NCI-H2196 (cell line): ENCODE measurements around the gene LMTK3.
A peak's percentile ranks its signal among the peaks of the same experiment; 100 is the strongest.
"Not testable (repeated sequence)": the region's sequence is repeated elsewhere in the genome, so short reads cannot be mapped to it uniquely, and the experiment has no call there.

Experiments
- DNase-seq: peaks from one replicate; lab custom pipeline; 2025; ENCODE audit not compliant: unreplicated experiment; lab: John Stamatoyannopoulos, UW

The LMTK3 gene

DNA sequence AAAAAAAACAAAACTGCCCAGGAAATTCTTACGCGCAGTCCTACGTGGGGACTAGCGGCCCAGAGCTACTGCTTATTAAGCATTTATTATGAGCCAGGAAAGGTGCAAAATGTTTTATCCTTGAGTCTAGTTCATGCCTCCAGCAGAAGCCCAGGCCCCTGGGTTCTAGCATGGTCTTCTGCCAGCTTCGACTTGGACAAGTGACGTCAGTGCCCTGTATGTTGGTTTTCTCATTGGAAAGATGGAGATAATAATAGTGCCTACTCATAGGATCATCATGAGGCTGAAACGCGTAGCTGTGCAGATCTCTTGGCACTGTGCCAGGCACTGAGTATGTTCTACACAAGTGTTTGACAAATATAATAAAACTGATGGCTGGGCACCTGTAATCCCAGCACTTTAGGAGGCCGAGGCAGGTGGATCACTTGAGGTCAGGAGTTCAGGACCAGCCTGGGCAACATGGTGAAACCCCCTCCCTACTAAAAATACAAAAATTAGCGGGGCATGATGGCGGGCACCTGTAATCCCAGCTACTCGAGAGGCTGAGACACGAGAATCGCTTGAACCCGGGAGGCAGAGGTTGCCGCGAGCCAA is 28.0 kb upstream of the LMTK3 start:
- DNase-seq: peak; percentile 94

DNA sequence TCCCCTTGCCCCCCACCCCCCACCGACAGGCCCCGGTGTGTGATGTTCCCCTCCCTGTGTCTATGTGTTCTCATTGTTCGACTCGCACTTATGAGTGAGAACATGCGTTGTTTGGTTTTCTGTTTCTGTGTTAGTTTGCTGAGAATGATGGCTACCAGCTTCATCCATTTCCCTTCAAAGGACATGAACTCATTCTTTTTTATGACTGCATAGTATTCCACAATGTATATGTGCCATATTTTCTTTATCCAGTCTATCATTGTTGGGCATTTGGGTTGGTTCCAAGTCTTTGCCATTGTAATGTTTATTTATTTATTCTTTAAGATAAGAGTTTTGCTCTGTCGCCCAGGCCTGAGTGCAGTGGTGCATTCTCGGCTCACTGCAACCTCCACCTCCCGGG is 26.4 kb upstream of the LMTK3 start:
- not testable (repeated sequence) for DNase-seq

DNA sequence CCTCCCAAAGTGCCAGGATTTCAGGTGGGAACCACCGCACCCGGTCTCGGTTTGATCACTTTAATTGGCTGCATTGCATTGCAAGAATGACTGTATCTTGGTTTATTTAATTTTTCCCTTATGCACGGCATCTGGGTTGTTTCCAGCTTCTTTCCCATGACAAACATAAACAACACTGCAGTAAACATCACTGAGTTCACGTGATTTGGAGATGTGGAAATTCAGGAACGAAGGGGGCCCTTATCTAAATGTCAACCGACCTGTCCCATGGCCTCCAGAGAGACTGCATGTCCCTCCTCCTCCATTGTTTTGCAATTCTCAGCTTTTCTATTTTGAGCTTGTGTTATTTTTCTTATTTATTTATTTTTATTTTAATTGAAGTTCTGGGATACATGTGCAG is 25.9 kb upstream of the LMTK3 start:
- DNase-seq: no peak

DNA sequence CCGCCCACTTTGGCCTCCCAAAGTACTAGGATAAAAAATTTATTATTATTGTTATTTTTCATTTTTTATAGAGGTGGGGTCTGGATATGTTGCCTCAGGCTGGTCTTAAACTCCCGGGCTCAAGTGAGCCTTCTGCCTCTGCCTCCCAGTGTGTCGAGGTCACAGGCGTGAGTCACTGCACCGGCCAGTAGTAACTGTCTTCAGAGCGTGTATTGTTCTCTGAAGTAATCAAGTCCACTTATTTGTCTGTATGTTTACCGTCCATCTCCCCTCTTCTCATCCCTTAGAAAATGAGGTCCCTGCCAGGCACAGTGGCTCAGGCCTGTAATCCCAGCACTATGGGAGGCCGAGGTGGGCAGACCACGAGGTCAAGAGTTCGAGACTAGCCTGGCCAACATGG is 22.1 kb upstream of the LMTK3 start:
- DNase-seq: no peak

DNA sequence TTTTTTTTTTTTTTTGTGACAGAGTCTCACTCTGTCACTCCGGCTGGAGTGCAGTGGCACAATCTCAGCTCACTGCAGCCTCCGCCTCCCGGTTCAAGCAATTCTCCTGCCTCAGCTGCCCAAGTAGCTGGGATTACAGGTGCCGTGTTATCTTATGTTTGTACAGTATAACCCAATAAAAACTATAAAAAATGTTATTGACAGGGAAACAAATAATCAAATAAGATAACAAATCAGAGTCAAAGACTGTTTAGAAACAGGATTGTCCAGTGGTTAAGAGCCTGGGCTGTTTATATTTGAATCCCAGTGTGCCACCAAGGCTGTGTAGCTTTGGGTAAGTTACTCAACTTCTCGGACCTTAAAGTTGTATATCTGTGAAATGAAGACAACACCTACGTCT is 19.1 kb upstream of the LMTK3 start:
- no peak for DNase-seq

DNA sequence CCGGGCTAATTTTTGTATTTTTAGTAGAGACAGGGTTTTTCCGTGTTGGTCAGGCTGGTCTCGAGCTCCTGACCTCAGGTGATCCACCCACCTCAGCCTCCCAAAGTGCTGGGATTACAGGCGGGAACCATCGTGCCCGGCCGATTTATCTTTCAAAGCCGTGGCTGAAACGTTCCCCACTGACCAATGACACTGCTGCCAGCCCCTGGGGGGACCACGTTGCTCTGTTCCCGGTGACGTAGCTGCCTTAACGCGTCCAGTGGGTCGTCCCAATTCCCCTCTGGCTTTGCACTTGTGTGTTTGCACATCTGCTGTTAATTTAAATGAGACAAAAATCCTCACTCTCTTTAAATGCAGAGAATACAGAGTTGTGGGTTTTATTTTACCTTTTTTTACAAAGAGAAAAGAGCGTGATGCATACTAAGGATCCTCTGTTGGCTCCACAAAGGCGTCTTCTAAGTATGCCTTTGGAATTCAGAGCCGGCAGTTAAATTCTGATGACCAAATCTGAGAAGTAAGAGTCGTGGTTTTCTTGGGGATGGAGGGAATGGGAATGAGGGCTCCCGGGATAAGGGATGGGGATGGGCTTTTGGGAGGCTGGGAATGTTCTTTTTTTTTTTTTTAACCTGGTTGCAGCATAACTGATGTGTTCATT is 18.6 kb upstream of the LMTK3 start:
- DNase-seq: no peak

DNA sequence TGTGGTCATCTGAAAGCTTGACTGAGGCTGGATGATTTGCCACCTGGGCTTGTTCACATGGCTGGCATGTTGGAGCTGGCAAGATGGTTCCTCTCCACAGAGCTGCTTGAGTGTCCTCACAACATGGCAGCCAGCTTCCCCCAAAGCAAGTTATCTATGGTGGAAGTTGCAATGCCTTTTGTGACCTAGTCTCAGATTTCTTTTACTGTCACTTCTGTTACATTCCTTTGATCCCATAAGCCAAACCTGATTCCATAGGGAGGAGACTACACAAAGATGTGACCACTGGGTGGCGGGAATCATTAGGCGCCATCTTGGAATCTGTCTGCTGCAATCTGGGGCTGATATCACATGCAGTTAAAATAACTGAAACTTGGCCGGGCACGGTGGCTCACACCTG is 17.5 kb upstream of the LMTK3 start:
- no peak for DNase-seq

DNA sequence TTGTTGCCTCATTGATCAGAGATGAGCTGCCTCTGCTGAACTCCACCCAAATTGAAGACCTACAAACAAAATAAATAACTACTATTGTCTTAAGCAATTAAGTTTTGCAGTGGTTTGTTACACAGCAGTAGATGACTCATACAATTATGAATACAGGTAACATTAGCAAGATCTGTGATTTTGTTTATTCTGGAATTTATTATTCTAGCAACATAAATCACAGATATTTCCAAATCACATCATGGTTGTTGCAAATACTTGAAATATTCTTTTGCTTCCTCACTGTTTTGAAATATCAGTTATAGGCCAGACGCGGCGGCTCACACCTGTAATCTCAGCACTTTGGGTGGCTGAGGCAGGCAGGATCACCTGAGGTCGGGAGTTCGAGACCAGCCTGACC is 13.1 kb upstream of the LMTK3 start:
- no peak for DNase-seq

DNA sequence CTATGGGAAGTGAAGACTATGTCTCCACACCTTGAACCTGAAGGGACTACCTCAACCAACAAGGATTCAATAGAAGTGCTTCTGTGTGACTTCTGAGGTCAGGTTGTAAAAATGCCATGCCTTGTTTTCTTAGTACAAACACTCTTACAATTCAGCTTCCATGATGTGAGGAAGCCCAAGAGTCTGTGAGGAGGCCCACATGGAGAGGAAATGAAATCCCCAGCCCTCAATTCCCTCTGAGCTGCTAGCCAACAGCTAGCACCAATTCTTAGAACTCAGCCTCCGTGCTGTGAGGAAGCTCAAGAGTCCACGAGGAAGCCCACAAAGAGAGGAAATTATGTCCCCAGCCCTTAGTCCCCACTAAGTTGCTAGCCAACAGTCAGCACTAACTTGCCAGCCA is 12.6 kb upstream of the LMTK3 start:
- no peak for DNase-seq

DNA sequence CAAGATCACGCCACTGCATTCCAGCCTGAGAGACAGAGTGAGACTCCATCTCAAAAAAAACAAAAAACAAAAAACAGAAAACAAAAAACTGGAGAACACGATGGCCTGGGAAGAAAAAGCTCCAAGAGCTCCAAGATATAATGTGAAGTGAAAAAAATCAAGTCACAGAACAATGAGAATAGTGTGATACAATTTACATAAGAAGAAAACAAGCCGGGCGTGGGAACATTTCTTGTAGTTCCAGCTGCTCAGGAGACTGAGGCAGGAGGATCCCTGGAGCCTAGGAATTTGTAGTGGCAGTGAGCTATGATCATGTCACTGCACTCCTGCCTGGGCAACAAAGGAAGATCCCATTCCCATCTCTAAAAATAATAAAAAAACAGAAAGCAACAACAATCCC is 8.5 kb upstream of the LMTK3 start:
- no peak for DNase-seq

DNA sequence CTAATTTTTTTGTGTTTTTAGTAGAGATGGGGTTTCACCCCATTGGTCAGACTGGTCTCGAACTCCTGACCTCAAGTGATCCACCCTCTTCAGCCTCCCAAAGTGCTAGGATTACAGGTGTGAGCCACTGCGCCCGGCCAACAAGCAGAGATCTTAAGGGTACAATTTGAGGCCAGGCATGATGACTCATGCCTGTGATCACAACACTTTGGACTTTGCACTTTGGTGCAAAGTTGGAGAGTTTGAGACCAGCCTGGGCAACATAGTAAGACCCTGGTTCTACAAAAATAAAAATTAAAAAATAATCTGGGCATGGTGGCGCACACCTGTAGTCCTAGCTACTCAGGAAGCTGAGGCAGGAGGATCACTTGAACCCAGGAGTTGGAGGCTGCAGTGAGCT is 7.8 kb upstream of the LMTK3 start:
- DNase-seq: not testable (repeated sequence)

DNA sequence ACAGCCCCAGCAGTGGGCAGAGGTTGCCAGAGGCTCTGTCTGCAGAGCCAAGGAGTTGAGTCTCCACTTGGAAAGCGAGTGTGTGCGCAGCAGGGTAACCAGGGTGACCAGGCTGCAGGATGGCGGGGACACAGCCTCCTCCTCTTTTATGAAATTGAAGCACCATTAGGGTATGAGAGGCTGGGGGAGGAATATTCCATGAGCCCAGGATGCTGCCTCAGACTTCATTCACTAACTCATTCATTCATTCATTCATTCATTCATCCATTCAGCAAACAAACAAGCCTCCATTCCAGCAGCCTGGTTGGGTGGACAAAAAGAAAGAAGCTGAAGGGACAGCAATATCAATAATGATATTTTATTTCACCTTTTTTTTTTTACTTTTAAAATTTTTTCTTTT is 6.6 kb upstream of the LMTK3 start:
- peak; percentile 8 for DNase-seq

DNA sequence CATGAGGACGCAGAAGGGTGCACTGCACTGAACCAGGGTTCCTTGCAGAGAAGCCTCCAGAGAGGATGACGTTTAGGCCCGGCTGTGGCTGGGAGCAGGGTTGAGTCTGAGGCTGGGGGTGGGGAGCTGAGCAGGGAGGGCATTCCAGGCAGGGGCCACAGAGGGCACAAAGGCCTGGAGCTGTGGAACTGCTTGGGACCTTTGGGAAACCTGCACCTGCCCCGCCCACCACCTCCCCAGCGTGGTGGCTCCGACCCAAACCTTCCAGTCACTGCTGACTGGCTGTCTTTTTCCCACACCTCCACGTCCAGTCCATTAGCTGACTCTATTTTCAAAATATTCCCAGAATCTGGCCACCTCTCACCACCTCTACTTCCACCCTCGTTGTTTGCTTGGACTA is 4.9 kb upstream of the LMTK3 start:
- DNase-seq: no peak

DNA sequence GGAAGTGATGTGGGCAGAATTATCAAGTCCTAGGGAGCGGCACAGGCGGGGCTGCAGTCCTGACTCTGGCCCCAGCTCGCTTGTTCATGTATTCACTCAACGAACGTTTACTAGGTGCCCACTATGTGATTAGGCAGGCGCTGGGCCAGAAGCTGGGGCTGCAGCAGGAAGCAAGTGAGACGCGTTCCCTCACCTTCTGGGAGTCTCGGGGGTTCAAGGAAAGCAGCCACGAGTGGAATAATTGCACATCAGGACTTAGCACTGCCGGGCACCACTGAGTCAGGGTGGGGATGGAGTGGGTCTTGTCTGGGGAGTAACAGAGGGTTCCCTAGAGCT is 2.5 kb upstream of the LMTK3 start:
- no peak for DNase-seq

DNA sequence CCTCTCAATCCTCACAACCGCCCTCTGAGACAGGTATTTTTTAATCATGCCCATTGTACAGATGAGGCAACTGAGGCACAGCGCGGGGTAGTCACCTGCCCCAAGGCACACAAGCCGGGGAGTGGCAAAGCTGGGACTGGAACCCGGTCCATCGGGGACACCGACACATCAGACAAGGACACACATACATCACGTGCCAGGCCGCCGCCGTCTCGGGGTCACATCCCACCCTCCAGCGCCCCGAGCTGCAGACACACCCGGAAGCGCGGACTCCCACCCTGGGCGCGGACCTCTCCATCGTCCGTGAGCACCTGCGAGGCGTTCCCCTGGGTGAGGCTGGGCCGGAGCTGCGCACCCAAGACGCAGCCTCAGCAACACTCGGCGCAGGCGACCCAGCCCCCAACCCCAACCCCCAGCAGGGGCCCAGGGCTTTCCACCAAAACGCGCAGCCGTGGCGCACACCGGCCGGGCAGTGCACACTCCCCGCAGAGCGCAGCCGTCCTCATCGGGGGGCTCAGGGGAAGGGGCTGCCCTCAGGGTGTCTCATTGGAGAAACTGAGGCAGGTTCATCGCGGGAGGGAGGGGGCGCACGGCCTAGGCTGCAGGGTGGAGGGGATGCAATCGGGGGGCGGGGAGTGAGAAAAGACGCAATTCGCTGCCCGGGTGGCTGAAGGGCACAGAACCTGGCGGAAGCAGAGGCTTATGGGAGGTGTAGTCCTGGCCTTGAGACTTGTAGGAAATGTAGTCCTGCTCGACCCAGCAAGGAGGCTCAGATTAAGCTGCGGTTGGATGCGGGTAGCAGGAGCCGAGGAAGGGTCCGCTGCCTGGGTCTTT is 1.9 kb upstream of the LMTK3 start:
- peak; percentile 79 for DNase-seq

DNA sequence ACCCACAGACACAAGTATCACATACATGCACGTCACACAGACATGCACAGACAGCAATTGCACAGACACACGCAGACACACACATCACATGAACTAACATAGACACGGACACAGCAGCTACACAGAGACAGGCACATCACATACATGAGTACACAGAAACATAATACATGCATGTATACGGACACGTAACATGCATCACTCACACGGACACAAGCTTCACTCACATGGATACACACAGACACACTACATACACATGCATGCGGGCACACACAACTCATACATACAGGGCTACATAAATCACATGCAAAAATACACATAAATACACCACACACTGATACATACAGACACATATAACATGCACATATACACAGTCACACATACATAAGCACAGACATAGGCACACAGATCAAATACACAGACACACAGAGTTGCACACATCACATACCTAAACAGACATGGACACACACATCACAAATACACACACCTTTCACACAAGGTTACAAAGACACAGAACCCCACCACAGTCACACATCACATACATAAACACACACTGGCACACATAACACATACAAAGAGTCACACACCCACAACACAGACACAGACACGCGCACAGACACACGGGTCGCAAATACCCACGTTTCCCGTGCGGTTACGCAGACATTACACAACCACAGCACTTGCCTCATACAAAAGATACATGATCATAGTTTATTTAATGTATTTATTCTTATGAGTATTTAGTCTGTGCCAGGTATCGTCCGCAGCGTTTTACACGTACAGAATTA is 1.1 kb upstream of the LMTK3 start:
- DNase-seq: no peak

DNA sequence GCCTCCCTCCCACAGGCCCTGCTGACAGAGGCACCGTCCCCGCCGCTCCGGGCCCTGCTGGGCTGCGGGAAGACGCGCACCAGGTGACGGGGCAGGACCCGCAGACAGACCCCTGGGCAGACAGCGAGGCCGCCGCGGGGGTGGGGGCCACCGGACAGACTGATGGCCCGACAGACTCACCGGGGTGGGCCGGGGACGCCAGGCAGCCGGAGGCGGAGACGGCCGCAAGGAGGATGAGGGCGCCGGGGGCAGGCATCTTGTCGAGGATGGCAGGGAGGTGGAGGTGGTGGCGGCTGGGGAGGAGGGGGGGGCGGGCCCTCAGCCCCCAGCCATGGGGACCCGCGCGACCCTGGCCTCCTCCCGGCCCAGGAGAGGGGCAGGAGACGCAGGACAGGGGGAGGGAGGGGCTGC is 309 bp downstream of the LMTK3 start:
- DNase-seq: no peak

DNA sequence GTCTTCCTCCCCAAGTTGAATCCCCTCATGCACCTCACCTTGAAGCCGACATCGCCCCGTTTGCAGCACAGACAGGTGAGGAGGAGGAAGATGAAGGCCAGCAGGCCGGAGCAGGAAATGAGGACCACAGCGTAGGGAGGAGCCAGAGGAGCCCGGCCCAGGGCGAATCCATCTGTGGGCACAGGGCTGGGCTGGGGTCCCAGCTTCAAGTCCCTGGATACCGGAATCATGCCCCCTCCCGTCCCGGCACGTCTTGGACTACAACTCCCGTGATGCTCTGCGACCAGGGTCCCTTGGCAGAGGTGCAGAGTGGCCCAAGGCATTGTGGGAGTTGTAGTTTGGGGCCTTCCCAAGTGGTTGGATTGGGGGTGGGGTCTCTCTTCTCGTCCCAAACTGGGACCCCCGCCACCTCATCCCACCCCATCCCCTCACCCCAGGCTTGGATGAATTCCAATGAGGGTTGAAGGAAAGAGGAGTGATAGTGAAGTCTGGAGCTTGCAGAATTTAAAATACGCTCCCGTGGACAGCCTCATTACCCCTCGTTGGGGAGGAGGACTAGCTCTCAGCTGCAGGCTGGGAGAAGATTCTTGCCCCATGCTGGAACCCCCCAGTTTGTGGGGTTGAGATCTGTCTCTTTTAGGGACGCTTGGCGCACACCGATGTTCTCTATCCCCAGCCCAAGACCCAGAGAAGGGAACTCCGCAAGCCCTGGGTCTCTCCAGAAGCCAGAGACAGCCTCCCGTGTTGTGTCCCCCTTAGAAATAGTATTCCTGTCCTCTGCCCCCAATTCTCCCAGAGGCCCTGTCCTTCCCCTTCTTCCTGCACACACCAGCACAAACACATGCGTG is 990 bp downstream of the LMTK3 start:
- DNase-seq: peak; percentile 72

DNA sequence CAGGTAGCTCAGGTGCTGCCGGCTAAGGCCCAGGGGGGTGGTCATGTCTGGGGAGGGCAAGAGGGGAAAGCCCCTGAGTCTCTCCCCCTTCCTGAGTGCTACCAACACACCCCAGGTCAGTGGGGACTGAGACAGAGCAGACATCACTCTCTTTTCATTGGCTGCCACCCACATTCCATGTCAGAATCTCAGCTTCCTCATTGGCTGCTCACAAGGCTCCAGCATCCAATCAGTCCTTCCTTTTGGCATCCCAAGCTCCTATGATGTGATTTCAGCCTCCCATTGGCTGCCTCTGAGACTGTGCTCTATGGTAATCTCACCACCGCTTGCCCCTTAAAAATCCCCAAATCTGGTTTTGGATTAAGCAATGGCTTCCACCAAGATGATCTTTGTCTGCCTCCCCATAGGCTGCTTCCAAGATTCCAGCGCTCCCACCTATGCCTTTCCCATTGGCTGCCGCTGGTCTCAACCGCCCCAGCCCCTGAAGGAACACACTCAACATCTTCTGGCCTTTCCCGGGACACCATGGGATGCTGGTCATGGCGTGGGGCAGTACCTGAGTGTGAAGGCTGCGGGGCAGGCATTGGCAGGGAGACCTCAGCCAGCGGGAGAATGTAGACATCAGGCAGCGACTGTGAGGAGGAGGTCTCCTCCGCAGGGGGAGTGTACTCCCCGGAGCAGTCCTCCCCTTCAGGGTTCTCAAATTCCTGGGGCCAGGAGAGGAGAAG is 2.0 kb downstream of the LMTK3 start:
- peak; percentile 21 for DNase-seq

DNA sequence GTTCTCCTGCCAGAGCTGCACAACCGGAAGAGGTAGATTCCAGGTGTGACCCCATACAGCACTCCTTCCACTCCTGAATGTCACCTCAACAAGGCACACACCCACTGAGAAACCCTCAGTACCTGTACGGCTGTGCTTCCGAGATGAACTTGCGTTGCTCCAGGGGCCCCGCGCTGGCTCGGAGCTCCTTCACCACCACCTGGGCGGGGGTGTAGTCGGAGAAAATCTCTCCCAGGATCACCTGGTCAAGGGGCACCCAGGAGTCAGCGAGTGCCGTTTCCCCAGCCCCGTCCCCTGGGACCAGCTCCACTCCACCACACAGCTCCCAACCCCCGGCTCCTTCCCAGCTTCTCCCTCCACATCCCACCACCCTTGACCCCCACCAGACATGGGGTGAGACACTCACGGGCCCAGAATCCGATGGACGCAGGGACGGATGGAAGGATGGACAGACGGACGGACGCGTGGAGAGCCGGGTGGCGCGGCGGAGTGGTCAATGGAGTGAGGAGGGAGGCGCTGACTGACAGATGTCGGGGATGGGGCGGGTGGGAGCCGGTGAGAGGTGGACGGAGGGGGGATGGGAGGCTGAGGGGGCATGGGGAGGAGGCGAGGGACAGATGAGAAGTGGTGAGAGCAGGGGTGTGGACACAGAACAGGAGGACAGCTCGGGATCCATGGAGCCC is 2.8 kb downstream of the LMTK3 start:
- no peak for DNase-seq
